GM12892 (cell line): ENCODE measurements around the gene CCDC60.

Experiments used
- POLR2A ChIP-seq: IDR thresholded peaks from 2 replicates; pipeline ENCODE4 v1.6.1; 2011; ENCODE audit warnings: low read depth, low read length, control low read depth
- POLR2AphosphoS5 ChIP-seq: IDR thresholded peaks from 2 replicates; pipeline ENCODE4 v1.6.1; 2011; ENCODE audit warnings: low read depth, low read length, control low read depth

GRCh38 chr12:119320678-119321077 is 13.9 kb upstream of the CCDC60 start:
- TF ChIP-seq POLR2A, result no peak
- no peak for TF ChIP-seq POLR2AphosphoS5
